GM19452 (cell line): ENCODE data around the gene RTN4R.
"Not testable (repeated sequence)": the region's sequence is repeated elsewhere in the genome, so short reads cannot be mapped to it uniquely, and the experiment has no call there.

Experiments
- ATAC-seq: cut with Tn5 transposase; IDR thresholded peaks from one replicate; pipeline ENCODE4 v1.9.1; 2021; ENCODE audit not compliant: unreplicated experiment

The RTN4R gene

GRCh38 chr22:20268279-20269012 is at the start of gene RTN4R:
TSS of gene RTN4R (minus strand) at chr22:20268318. CDS start at chr22:20268092, 226 bp downstream.
- no peak for ATAC-seq

- not testable (repeated sequence) for ATAC-seq
Measured at GRCh38 chr22:20317402-20318042, 49.4 kb upstream of the RTN4R start.

GRCh38 chr22:20316844-20317401 is 48.8 kb upstream of the RTN4R start:
- ATAC-seq = no peak

- no peak for ATAC-seq
Measured at GRCh38 chr22:20316217-20316843, 48.2 kb upstream of the RTN4R start.

GRCh38 chr22:20315337-20316216 is 47.5 kb upstream of the RTN4R start:
- no peak for ATAC-seq

GRCh38 chr22:20314741-20315336 is 46.7 kb upstream of the RTN4R start:
- ATAC-seq = not testable (repeated sequence)

GRCh38 chr22:20314206-20314605 is 46.1 kb upstream of the RTN4R start:
- ATAC-seq = not testable (repeated sequence)

GRCh38 chr22:20313306-20314077 is 45.4 kb upstream of the RTN4R start:
- ATAC-seq = not testable (repeated sequence)

- ATAC-seq = no peak
Measured at GRCh38 chr22:20312396-20313191, 44.5 kb upstream of the RTN4R start.

- not testable (repeated sequence) for ATAC-seq
Measured at GRCh38 chr22:20311249-20312062, 43.3 kb upstream of the RTN4R start.

- not testable (repeated sequence) for ATAC-seq
Measured at GRCh38 chr22:20310773-20311172, 42.7 kb upstream of the RTN4R start.

GRCh38 chr22:20310180-20310579 is 42.1 kb upstream of the RTN4R start:
- not testable (repeated sequence) for ATAC-seq

GRCh38 chr22:20308806-20309650 is 40.9 kb upstream of the RTN4R start:
- ATAC-seq = not testable (repeated sequence)

GRCh38 chr22:20307448-20308447 is 39.6 kb upstream of the RTN4R start:
- ATAC-seq = not testable (repeated sequence)

- ATAC-seq = not testable (repeated sequence)
Measured at GRCh38 chr22:20306646-20307447, 38.7 kb upstream of the RTN4R start.
